ENCODE data around the gene GABRG3.

Gene GABRG3

GRCh38 chr15:27114473-27114872, 143.5 kb downstream of the GABRG3 start:
- no peak for DNase-seq

DNA sequence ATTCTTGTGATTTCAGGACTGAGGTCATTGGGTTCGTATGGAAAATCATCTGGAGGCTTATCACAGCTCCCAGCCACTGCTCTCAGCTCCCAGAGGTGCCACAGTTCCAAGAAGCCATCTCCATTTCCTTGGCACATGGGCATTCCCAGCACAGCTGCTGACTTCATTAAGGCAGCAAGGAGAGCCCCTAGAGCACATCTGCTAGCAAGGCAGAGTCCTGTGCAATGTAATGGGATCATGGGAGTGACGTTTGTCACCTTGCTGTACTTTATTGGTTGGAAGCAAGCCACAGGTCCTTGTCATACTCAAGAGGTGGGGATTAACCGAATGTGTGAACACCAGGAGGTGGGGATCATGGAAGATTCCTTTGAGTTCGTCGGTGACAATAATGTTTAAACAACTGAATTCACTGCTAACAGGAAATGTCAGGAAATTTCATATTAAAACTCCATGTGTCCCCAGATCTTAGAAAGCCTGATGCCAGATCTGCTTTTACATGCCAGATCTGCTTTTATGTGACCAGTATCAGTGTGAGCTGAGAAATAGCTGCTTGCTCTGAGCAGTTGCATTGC, 148.8 kb downstream of the GABRG3 start:
- no peak for DNase-seq

DNA sequence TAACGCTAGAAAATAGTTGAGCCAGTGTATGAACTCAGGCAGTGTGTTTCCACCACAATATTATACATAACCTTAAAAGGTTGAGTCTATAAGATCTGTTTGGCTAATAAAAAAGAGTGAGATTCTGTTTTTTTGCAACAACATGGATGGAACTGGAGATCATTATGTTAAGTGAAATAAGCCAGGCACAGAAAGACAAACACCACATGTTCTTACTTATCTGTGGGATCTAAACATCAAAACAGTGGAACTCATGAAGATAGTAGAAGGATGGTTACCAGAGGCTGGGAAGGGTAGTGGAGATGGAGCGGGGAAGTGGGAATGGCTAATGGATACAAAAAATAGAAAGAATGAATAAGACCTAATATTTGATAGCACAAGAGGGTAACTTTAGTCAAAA, 150.7 kb downstream of the GABRG3 start:
- no peak for DNase-seq

GRCh38 chr15:27123291-27123690, 152.3 kb downstream of the GABRG3 start:
- DNase-seq: no peak

- DNase-seq: no peak
These were observed 152.8 kb downstream of the GABRG3 start for GRCh38 chr15:27123808-27124207.

- no peak for DNase-seq
These were observed 153.4 kb downstream of the GABRG3 start for GRCh38 chr15:27124287-27124871.

DNA sequence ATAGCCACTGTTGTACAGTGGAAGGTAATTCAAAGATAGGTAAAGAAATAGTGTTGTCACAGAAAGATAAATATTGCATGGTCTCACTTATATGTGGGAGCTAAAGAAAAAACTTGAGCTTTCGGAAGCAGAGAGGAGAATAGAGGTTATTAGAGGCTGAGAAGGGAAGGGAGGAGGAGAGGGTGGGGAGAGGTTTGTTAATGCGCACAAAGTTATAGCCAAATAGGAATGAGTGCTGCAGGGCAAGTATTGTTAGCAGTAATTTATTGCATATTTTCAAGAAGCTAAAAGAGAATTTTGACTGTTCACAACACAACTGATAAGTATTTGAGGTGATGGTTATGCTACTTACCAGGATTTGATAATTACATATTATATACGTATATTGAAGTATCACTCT, 154.2 kb downstream of the GABRG3 start:
- no peak for DNase-seq

- DNase-seq: no peak
These were observed 155.5 kb downstream of the GABRG3 start for GRCh38 chr15:27126449-27126848.

DNA sequence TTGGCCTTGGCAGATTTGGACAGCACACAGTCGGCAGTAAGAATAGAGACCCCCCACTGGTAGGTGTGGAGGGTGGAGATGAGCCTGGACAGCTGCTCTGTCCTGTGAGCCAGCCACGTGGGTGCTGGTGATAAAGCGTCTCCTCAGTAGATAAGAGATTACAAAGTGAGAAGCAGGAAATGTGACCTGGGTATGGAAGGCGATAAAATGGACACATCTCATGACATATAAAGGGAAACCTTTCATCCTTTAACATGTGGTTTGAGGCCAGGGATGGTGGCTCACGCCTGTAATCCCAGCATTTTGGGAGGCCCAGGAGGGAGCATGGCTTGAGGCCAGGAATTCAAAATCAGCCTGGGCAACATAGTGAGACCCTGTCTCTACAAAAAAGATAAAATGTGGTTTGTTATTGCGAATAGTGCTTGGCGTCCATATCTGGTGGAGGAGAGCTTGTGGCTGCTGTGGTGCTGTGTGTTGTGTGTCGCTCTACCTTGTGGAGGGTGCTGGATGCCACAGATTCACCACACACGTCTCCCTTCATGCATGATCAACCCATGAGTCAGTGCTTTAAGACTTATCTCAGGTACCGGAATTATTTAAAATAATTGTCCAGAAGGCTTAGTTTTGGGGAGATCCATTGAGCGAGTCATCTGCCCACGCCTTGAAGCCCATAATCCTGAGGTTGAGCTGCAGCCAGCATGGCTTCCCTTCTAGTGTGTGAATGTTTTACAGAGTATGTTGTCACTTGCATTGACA, 157.0 kb downstream of the GABRG3 start:
- DNase-seq: no peak

- DNase-seq: no peak
These were observed 162.3 kb downstream of the GABRG3 start for GRCh38 chr15:27133249-27133648.

GRCh38 chr15:27134481-27134880, 163.5 kb downstream of the GABRG3 start:
- DNase-seq: no peak

DNA sequence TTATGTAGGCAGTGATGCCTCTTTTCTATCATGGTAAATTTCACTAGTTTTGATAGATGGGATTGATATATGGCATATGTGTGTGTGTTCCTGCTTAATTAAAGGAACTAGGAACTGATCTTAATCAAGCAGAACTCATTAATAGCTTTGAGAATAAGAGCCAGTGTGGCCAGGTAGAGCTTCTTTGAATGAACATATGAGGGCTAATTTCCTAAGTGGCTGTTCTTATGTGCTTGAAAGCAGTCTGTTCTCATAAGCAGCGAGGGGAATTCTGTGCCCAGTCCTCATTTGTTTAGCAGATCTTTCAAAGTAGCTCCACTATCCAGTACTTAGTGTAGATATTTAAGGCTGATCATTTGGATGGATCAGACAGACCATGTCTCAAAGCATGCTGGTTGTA, 164.2 kb downstream of the GABRG3 start:
- DNase-seq: no peak

DNA sequence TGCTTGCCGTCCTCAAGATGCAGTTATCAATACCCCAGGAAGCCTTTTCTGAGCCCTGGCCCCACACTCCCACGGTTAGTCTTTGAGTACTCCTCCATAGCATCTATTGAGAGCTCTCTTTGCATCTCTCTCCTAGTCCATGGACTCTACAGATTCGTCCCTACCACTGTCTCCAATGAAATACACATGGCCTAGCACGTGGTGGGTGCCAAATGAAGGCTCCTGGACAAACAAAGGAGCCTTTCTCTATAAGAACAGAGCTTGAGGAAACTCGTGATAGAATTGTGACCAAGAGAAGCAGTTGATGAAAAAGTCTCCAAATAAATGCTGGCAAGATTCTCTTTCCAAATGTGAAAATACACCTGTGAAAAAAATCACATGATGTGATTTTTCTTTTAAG, 166.1 kb downstream of the GABRG3 start:
- no peak for DNase-seq

DNA sequence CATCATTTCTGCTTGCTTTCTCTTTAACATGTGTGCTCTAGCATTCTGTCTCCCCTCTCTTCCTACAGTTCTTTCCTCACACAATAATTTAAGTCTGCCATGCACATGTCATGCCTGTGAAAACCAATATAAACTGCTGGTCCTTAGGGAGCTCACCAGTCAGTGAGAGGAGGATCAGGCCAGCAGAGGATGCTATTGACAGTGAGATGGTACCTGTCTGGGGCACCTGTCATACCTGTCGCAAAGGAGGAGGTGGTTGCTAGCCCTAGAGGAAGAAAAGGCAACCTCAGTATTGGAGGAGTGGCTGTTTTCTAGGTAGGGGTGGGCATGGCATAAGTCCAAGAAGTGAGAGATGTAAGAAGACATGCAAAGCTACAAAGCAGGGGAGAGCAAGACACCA, 194.6 kb downstream of the GABRG3 start:
- no peak for DNase-seq

DNA sequence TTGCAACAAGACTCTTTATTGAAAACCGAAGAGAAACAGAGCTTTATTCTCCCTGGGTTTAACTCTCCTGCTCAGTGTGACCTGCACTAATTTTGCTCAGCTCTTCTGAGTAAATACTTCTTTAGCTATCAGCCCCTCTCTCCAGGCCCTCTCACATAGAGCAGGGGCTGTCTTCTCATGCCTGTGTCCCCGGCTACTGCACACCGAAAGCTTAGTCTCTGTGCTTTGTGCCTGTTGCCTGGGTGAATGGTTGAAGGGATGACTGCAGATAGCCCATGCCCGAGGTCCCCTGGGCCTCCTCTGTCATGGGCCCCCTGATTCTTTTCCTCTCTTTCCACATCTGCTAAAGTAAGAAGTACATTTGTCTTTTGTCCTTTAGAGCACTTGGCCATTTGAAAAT, 195.9 kb downstream of the GABRG3 start:
- DNase-seq: no peak

GRCh38 chr15:27167738-27168137, 196.8 kb downstream of the GABRG3 start:
- no peak for DNase-seq

- no peak for DNase-seq
These were observed 199.9 kb downstream of the GABRG3 start for GRCh38 chr15:27170851-27171250.

GRCh38 chr15:27172821-27173220, 201.8 kb downstream of the GABRG3 start:
- DNase-seq: no peak

DNA sequence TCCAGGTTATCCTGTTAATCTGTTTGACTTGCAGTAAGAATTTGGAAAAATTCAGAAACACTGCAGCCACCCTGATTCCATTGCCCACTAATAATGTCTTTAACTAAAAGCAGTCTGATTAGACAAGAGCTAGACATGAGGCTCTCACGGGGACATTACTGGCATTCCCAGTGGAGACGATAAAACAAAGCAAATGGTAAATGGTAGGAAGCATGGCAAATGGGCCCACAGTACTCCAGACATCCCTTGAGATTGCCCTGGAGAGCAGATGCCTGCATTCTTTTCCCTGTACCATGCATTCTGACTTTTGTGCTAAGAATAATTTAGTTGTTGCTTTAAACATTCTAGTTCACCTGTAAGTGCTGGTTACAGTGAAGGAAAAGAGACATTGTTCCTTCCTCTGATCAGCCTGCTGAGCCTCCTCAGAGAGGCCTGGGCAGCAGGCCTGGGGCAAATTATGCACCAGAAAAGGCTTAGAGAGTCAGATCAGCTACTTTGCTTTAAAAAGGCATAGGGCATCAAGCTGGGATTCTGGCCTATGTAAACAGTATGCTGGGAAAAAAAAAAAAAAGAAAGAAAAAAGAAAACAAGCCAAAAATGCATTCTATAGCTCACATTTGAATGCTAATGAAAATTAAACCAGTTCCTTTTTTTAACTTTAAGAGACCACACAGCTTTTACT, 204.6 kb downstream of the GABRG3 start:
- no peak for DNase-seq

- DNase-seq: no peak
These were observed 205.9 kb downstream of the GABRG3 start for GRCh38 chr15:27176785-27177406.

GRCh38 chr15:27179789-27180188, 208.8 kb downstream of the GABRG3 start:
- DNase-seq: no peak

DNA sequence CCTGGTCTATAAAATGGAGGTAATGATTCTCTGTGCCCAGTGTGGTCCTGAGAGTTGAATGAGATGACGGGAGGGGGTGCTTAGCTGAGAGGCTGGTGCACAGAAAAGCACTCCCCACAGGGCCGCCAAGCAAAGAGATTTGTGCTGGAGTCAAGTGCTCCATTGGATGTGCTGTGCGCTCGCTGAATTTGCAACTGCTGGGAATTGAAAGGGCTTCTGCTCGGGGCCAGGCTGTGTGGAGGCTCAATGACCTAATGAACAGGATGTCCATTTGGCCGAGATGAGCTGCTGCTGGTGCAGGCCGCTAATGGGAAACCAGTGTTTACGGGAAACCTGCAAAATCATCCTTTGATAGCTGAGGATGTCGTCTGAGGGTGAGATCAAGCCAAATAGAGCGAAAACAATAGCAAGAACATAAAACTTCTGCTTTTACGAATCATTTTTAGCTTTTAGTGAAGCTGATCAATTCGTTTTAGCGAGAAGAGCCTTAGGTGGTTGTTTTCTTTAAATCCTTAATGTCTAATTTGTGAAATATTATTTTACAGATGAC, 211.7 kb downstream of the GABRG3 start:
- no peak for DNase-seq

DNA sequence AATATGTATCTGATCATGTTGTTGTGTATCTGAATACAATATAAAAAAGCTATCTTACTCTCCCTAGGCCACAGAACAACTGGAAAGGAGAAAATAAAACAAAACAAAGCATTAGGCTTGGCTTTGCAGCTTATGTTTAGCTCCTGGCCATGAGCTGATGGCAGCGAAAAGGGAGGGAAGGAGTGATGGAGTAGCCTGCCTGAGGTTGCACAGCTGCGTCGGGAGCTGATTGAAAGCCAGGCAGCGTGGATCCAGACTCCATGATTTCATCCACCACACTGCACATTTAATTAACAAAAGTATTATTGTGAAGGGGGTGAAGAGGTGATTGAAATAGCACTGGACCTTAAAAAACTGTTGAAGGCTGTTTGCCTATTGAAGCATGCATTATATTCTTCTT, 212.2 kb downstream of the GABRG3 start:
- no peak for DNase-seq

Measured in NCI-H226 (cell line).